Left lung (tissue), 10 donors: ENCODE data around the gene KLB. TPM values are rescaled to one million over a fixed set of nuclear protein-coding genes. Genes with fewer than 3 reads are reported as not detected.

ENCODE experiments used
- ATAC-seq: fragments of 200-7000 bp; cut with Tn5 transposase; one replicate; pipeline ENCODE4 v1.9.1; 2020; ENCODE audit warnings: moderate library complexity
- DNase-seq, 4 donors: peaks; one replicate each; pipeline ENCODE4 v3.0.0-alpha.2; 2013 to 2020
- H3K27ac ChIP-seq, 2 donors: fragments of 200-600 bp; sonication (generic) in 1 of 2; one replicate each; pipeline versions ENCODE4 v1.5.0 to v1.8.0; 2020 to 2021
- H3K27me3 ChIP-seq, 2 donors: fragments of 200-600 bp; sonication (generic) in 1 of 2; one replicate each; pipeline versions ENCODE4 v1.5.0 to v1.8.0; 2020 to 2021
- H3K36me3 ChIP-seq, 2 donors: fragments of 200-600 bp; sonication (generic) in 1 of 2; one replicate each; pipeline versions ENCODE4 v1.5.0 to v1.8.0; 2020 to 2021
- H3K4me1 ChIP-seq, 2 donors: fragments of 200-600 bp; one replicate each; pipeline ENCODE4 v1.8.0; 2021
- H3K4me3 ChIP-seq, 2 donors: fragments of 200-600 bp; sonication (generic) in 1 of 2; one replicate each; pipeline versions ENCODE4 v1.5.0 to v1.8.0; 2020 to 2021; ENCODE audit warnings: mild to moderate bottlenecking in 1 of 2
- H3K9me3 ChIP-seq, 2 donors: fragments of 200-600 bp; sonication (generic) in 1 of 2; one replicate each; pipeline versions ENCODE4 v1.5.0 to v1.8.0; 2020 to 2021
- intact Hi-C, 2 donors: fragments of 100-400 bp; cut with DNase I; formaldehyde crosslinking; loops; one replicate each; pipeline versions ENCODE4 v1.11.2 to v1.14.2; 2022
- microRNA-seq, 2 donors: library from miRNA; unstranded; fragments of <30 nt; microRNA quantifications; one replicate each; pipeline ENCODE4, GENCODE V29; 2019
- polyA plus RNA-seq, 6 donors: library from polyadenylated mRNA; unstranded; fragments of 120-200 nt; gene quantifications; one replicate each; pipeline ENCODE4 v1.2.1, GENCODE V29; 2013; ENCODE audit not compliant: insufficient read length in 6 of 6
- total RNA-seq, 2 donors: library from RNA; stranded (reverse); fragmentation: NEBNext Ultra II Directional; extraction: Animal tissue kit (Norgen Biotek cat#: 25700); gene quantifications; one replicate each; pipeline ENCODE4 v1.2.1, GENCODE V29; 2021
- TF ChIP-seq, protein P1 (sequence below), 2 donors: fragments of 200-600 bp; sonication (generic) in 1 of 2; IDR thresholded peaks; one replicate each; pipeline versions ENCODE4 v1.5.0 to v1.8.0; 2021; ENCODE audit warnings: antibody characterized with exemption in 2 of 2
- donor health status: DM: no; HTN: yes; CAD: no.
- donor health status: DM: no; HTN: no; CAD: no.

The KLB gene
- total and polyA plus RNA-seq, 8 donors: 0.18 to 2.2 (median 0.41) TPM

DNA sequence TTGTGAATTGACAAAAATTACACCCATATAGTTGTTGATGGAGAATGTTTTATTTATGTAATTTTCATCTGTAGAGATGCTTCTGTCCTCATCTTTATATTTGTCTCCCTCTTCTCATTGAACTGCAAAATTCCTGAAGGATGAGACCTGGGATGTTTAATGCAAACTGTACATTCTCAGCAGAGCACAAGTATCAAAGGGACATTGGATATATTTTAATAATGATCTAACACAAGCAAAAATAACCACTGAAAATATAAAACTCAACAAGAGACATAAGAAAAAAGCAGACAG lies 91.9 kb downstream of the KLB start:
- no peaks in the 10 kb centered on the region for H3K27me3 ChIP-seq
- no peaks in the 10 kb centered on the region for H3K9me3 ChIP-seq
- no peaks in the 10 kb centered on the region for H3K4me1 ChIP-seq
- ATAC-seq: no peak
- peaks cover 0 to 58% of the 10 kb centered on the region in 2 donors for H3K36me3 ChIP-seq
- TF ChIP-seq, protein P1, sequence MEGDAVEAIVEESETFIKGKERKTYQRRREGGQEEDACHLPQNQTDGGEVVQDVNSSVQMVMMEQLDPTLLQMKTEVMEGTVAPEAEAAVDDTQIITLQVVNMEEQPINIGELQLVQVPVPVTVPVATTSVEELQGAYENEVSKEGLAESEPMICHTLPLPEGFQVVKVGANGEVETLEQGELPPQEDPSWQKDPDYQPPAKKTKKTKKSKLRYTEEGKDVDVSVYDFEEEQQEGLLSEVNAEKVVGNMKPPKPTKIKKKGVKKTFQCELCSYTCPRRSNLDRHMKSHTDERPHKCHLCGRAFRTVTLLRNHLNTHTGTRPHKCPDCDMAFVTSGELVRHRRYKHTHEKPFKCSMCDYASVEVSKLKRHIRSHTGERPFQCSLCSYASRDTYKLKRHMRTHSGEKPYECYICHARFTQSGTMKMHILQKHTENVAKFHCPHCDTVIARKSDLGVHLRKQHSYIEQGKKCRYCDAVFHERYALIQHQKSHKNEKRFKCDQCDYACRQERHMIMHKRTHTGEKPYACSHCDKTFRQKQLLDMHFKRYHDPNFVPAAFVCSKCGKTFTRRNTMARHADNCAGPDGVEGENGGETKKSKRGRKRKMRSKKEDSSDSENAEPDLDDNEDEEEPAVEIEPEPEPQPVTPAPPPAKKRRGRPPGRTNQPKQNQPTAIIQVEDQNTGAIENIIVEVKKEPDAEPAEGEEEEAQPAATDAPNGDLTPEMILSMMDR (IDR thresholded peaks at IDR 0.05): no peak
- intact Hi-C loops: no loop called here
- DNase-seq: no peak
- no peak overlapping the region for H3K4me3 ChIP-seq
- no peak overlapping the region for H3K27ac ChIP-seq

Small RNAs within 50 kb of the gene (microRNA-seq; reads per million reads assigned to microRNA genes)
- gene MIR5591: 0 reads per million in 2 donors

Other genes with a start within 250 kb of the KLB start
- gene WDR19, start 224.4 kb upstream of the KLB start, total RNA-seq: 10 to 100 TPM; 32.4 to 34.2 TPM
- 10 to 100 TPM; 68.4 to 95.0 (median 81.3) TPM for gene WDR19, start 224.4 kb upstream of the KLB start, polyA plus RNA-seq
- 10 to 100 TPM; 40.8 to 50.4 TPM for gene RFC1, start 40.6 kb upstream of the KLB start, total RNA-seq
- 10 to 100 TPM; 64.6 to 82.4 (median 74.5) TPM for gene RFC1, start 40.6 kb upstream of the KLB start, polyA plus RNA-seq
- 1,000 to 10,000 TPM in 1 of 2 donors, 100 to 1,000 TPM in 1; 974 to 1,439 TPM for gene RPL9, start 52.0 kb downstream of the KLB start, total RNA-seq
- 1,000 to 10,000 TPM in 3 of 6 donors, 100 to 1,000 TPM in 3; 634 to 2,388 (median 1,341) TPM for gene RPL9, start 52.0 kb downstream of the KLB start, polyA plus RNA-seq
- gene LIAS, start 52.1 kb downstream of the KLB start, total RNA-seq: 10 to 100 TPM in 1 of 2 donors, 1 to 10 TPM in 1; 9.6 to 11.0 TPM
- gene LIAS, start 52.1 kb downstream of the KLB start, polyA plus RNA-seq: 10 to 100 TPM; 26.8 to 36.6 (median 30.0) TPM
- 100 to 1,000 TPM in 1 of 2 donors, 10 to 100 TPM in 1; 62.8 to 104 TPM for gene UGDH, start 120.5 kb downstream of the KLB start, total RNA-seq
- 100 to 1,000 TPM in 3 of 6 donors, 10 to 100 TPM in 3; 78.6 to 108 (median 100) TPM for gene UGDH, start 120.5 kb downstream of the KLB start, polyA plus RNA-seq
- 10 to 100 TPM; 55.4 to 66.9 TPM for gene SMIM14, start 231.9 kb downstream of the KLB start, total RNA-seq
- gene SMIM14, start 231.9 kb downstream of the KLB start, polyA plus RNA-seq: 10 to 100 TPM; 52.9 to 67.8 (median 54.8) TPM